RWPE2 (cell line): Measurements from ENCODE around the gene LONP2.
A peak's percentile ranks its signal among the peaks of the same experiment; 100 is the strongest.

ENCODE experiments used
- ATAC-seq: fragments of 200-7000 bp; cut with Tn5 transposase; 3 replicates; pipeline ENCODE4 v1.9.1; 2021; ENCODE audit warnings: low read depth
- DNase-seq: peaks from one replicate; pipeline ENCODE4 v3.0.0-alpha.2; 2020; ENCODE audit warnings: low spot score
- H3K27ac ChIP-seq: fragments of 450-650 bp; 2 replicates; pipeline ENCODE4 v1.5.1; 2017; ENCODE audit warnings: mild to moderate bottlenecking; ENCODE audit not compliant: poor library complexity, severe bottlenecking
- H3K27me3 ChIP-seq: fragments of 250-450 bp; sonication (Bioruptor Pico); 2 replicates; pipeline ENCODE4 v1.5.1; 2021; ENCODE audit warnings: mild to moderate bottlenecking, moderate library complexity; ENCODE audit not compliant: insufficient read depth, poor library complexity, severe bottlenecking
- H3K36me3 ChIP-seq: fragments of 250-450 bp; sonication (Bioruptor Pico); 2 replicates; pipeline ENCODE4 v1.5.1; 2020; ENCODE audit warnings: low read depth, mild to moderate bottlenecking, moderate library complexity
- H3K4me1 ChIP-seq: fragments of 250-450 bp; sonication (Bioruptor Pico); 2 replicates; pipeline ENCODE4 v1.5.1; 2021; ENCODE audit warnings: mild to moderate bottlenecking, moderate library complexity; ENCODE audit not compliant: insufficient read depth, poor library complexity, severe bottlenecking
- H3K4me3 ChIP-seq: fragments of 250-450 bp; sonication (Bioruptor Pico); 2 replicates; pipeline ENCODE4 v1.5.1; 2021; ENCODE audit warnings: mild to moderate bottlenecking, moderate library complexity; ENCODE audit not compliant: severe bottlenecking
- H3K9me3 ChIP-seq: fragments of 250-450 bp; sonication (Bioruptor Pico); 2 replicates; pipeline ENCODE4 v1.5.1; 2021; ENCODE audit warnings: mild to moderate bottlenecking, moderate library complexity; ENCODE audit not compliant: severe bottlenecking
- CTCF ChIP-seq: fragments of 450-650 bp; IDR thresholded peaks from one replicate; pipeline ENCODE4 v1.5.1; 2017; ENCODE audit warnings: mild to moderate bottlenecking, moderate library complexity; ENCODE audit not compliant: poor library complexity, severe bottlenecking

The LONP2 gene

GRCh38 chr16:48321317-48322036 lies 77.4 kb downstream of the LONP2 start:
- H3K27ac ChIP-seq, result no peak overlapping the region
- H3K4me3 ChIP-seq, result no peak overlapping the region
- H3K4me1 ChIP-seq, result peaks cover 7% of the 10 kb centered on the region
- no peak for TF ChIP-seq CTCF
- no peaks in the 10 kb centered on the region for H3K9me3 ChIP-seq
- DNase-seq (no peak), ATAC-seq (peak; percentile 35; the same call in 2 of the 3 replicates)
- H3K36me3 ChIP-seq, result peaks cover 31% of the 10 kb centered on the region
- no peaks in the 10 kb centered on the region for H3K27me3 ChIP-seq

- peaks cover 29% of the 10 kb centered on the region for H3K36me3 ChIP-seq
- H3K4me3 ChIP-seq, result no peak overlapping the region
- no peaks in the 10 kb centered on the region for H3K4me1 ChIP-seq
- no peak overlapping the region for H3K27ac ChIP-seq
- no peaks in the 10 kb centered on the region for H3K27me3 ChIP-seq
- ATAC-seq, result no peak
- no peak for DNase-seq
- no peaks in the 10 kb centered on the region for H3K9me3 ChIP-seq
- TF ChIP-seq CTCF, result no peak
Observed at GRCh38 chr16:48323783-48324775, 80.0 kb downstream of the LONP2 start.

GRCh38 chr16:48326915-48327314 lies 82.8 kb downstream of the LONP2 start:
- H3K4me3 ChIP-seq, result no peak overlapping the region
- TF ChIP-seq CTCF, result no peak
- peaks cover 21% of the 10 kb centered on the region for H3K36me3 ChIP-seq
- DNase-seq (no peak), ATAC-seq (no peak)
- H3K27me3 ChIP-seq, result no peaks in the 10 kb centered on the region
- no peak overlapping the region for H3K27ac ChIP-seq
- no peaks in the 10 kb centered on the region for H3K4me1 ChIP-seq
- no peaks in the 10 kb centered on the region for H3K9me3 ChIP-seq

- Histone ChIP-seq H3K4me1 (no peaks in the 10 kb centered on the region), H3K27me3 (no peaks in the 10 kb centered on the region), H3K9me3 (no peaks in the 10 kb centered on the region), H3K36me3 (peaks cover 15% of the 10 kb centered on the region), H3K27ac (no peak overlapping the region), H3K4me3 (no peak overlapping the region)
- ATAC-seq (no peak), DNase-seq (no peak)
- TF ChIP-seq CTCF, result no peak
Observed at GRCh38 chr16:48329138-48329537, 85.0 kb downstream of the LONP2 start.
